PC-3 (cell line): ENCODE results near the gene CHD6. TPM values are rescaled to one million over a fixed set of nuclear protein-coding genes. Genes with fewer than 3 reads are reported as not detected.

Experiments used
- ATAC-seq: fragments of 200-7000 bp; cut with Tn5 transposase; 2 replicates; pipeline ENCODE4 v1.9.1; 2020; ENCODE audit warnings: mild to moderate bottlenecking, moderate library complexity
- BruUV-seq: library from RNA; stranded (reverse); fragments of 400-500 nt; replicated peaks from 2 replicates; lab custom pipeline; 2021; lab: Mats Ljungman, UMichigan
- CTCF ChIA-PET: fragments of 300-600 bp; sonication (Branson Sonifier 250); formaldehyde crosslinking; loops from one replicate; lab custom pipeline; 2022; ENCODE audit warnings: antibody characterized with exemption; lab: Charles Lee
- POLR2A ChIA-PET: fragments of 300-600 bp; sonication (Branson Sonifier 250); formaldehyde crosslinking; loops from one replicate; lab custom pipeline; 2022; ENCODE audit warnings: antibody characterized with exemption; ENCODE audit not compliant: unreplicated experiment; lab: Charles Lee
- DNase-seq: peaks from one replicate; pipeline ENCODE4 v3.0.0-alpha.2; 2015
- H2AFZ ChIP-seq: fragments of 300-600 bp; sonication (generic); 2 replicates; pipeline ENCODE4 v1.6.0; 2016; ENCODE audit warnings: antibody characterized with exemption, low read length
- H3F3A ChIP-seq: fragments of 300-600 bp; sonication (generic); one replicate; pipeline ENCODE4 v1.6.0; 2017; ENCODE audit warnings: antibody characterized with exemption, low read length, control low read depth, mild to moderate bottlenecking; ENCODE audit not compliant: unreplicated experiment
- H3K27ac ChIP-seq: fragments of 300-600 bp; sonication (generic); 2 replicates; pipeline ENCODE4 v1.5.1; 2016; ENCODE audit warnings: mild to moderate bottlenecking, low read length
- H3K27me3 ChIP-seq: fragments of 300-600 bp; sonication (generic); 2 replicates; pipeline ENCODE4 v1.6.1; 2016; ENCODE audit warnings: low read length, mixed read lengths
- H3K36me3 ChIP-seq: fragments of 300-600 bp; sonication (generic); 2 replicates; pipeline ENCODE4 v1.6.1; 2016; ENCODE audit warnings: low read depth, mixed run types, low read length, mixed read lengths
- H3K4me1 ChIP-seq: fragments of 300-600 bp; sonication (generic); 2 replicates; pipeline ENCODE4 v1.5.1; 2016; ENCODE audit warnings: low read length; ENCODE audit not compliant: insufficient read depth
- H3K4me2 ChIP-seq: fragments of 300-600 bp; sonication (generic); 2 replicates; pipeline ENCODE4 v1.6.0; 2016; ENCODE audit warnings: low read length
- H3K4me3 ChIP-seq: fragments of 300-600 bp; sonication (generic); 2 replicates; pipeline ENCODE4 v1.5.1; 2016; ENCODE audit warnings: mild to moderate bottlenecking, low read length, mixed read lengths
- H3K79me2 ChIP-seq: fragments of 300-600 bp; sonication (generic); 2 replicates; pipeline ENCODE4 v1.6.1; 2017; ENCODE audit warnings: low read length, mixed read lengths
- H3K9ac ChIP-seq: fragments of 300-600 bp; sonication (generic); 2 replicates; pipeline ENCODE4 v1.6.0; 2016; ENCODE audit warnings: mild to moderate bottlenecking, low read length
- H3K9me2 ChIP-seq: fragments of 300-600 bp; sonication (generic); replicated peaks from 2 replicates; pipeline ENCODE4 v1.6.1; 2016; ENCODE audit warnings: mixed run types, low read length, mixed read lengths
- H3K9me3 ChIP-seq: fragments of 300-600 bp; sonication (generic); 2 replicates; pipeline ENCODE4 v1.6.1; 2016; ENCODE audit warnings: low read length, mixed read lengths
- H4K20me1 ChIP-seq: fragments of 300-600 bp; sonication (generic); 2 replicates; pipeline ENCODE4 v1.6.1; 2016; ENCODE audit warnings: low read length, mixed read lengths
- CTCF ChIP-seq: fragments of 300-600 bp; sonication (generic); conservative IDR thresholded peaks from 2 replicates; pipeline ENCODE4 v1.5.1; 2017; ENCODE audit warnings: antibody characterized with exemption, low read depth, mild to moderate bottlenecking, low read length
- EZH2 ChIP-seq: fragments of 300-600 bp; sonication (generic); IDR thresholded peaks from one replicate; pipeline ENCODE4 v1.6.1; 2017; ENCODE audit warnings: antibody characterized with exemption, mild to moderate bottlenecking, low read length; ENCODE audit not compliant: unreplicated experiment
- EZH2phosphoT487 ChIP-seq: fragments of 300-600 bp; sonication (generic); IDR thresholded peaks from 2 replicates; pipeline ENCODE4 v1.6.1; 2018; ENCODE audit warnings: mild to moderate bottlenecking, antibody characterized with exemption, low read length, borderline replicate concordance
- intact Hi-C: fragments of 100-400 bp; cut with micrococcal nuclease; formaldehyde crosslinking; loops from 2 replicates; pipeline ENCODE4 v1.9.0; 2023
- total RNA-seq: library from RNA; depleted of rRNA; stranded (reverse); fragments of >200 nt; gene quantifications from 2 replicates; pipeline ENCODE4 v1.2.3, GENCODE V29; 2014

The CHD6 gene
- total RNA-seq, 1 experiment from 2014 or later = 19.5 TPM

- DNase-seq = no peak
- ATAC-seq = peak; percentile 22; the same call in 1 of the 2 replicates
- H3K27me3 ChIP-seq = no peaks in the 10 kb centered on the region
Measured at GRCh38 chr20:41587523-41587922, 30.7 kb downstream of the CHD6 start.

GRCh38 chr20:41586772-41587171 lies 31.4 kb downstream of the CHD6 start:
- H3K4me2 ChIP-seq = no peak overlapping the region
- intact Hi-C loops = no loop called here
- TF ChIP-seq EZH2phosphoT487 (no peak), CTCF (no peak), EZH2 (no peak)
- ChIA-PET POLR2A (no interaction called here), CTCF (no interaction called here)
- H3K79me2 ChIP-seq = peaks cover 76% of the 10 kb centered on the region
- no TSS peak for BruUV-seq
- H2AFZ ChIP-seq = no peak overlapping the region
- H3F3A ChIP-seq = no peaks in the 10 kb centered on the region
- H3K27me3 ChIP-seq = no peaks in the 10 kb centered on the region
- ATAC-seq = no peak
- no peak overlapping the region for H3K27ac ChIP-seq
- no peaks in the 10 kb centered on the region for H3K9me3 ChIP-seq
- H3K4me1 ChIP-seq = peaks cover 15% of the 10 kb centered on the region
- H4K20me1 ChIP-seq = peaks cover 21% of the 10 kb centered on the region
- peaks cover 5% of the 10 kb centered on the region for H3K36me3 ChIP-seq
- no peak overlapping the region for H3K9ac ChIP-seq
- no peak for DNase-seq
- no peak overlapping the region for H3K4me3 ChIP-seq
- H3K9me2 ChIP-seq = no peaks in the 10 kb centered on the region

More at GRCh38 chr20:41587523-41587922, 30.7 kb downstream of the CHD6 start:
- Histone ChIP-seq H3K36me3 (peaks cover 5% of the 10 kb centered on the region), H2AFZ (no peak overlapping the region), H3K27ac (no peak overlapping the region), H3K9me3 (no peaks in the 10 kb centered on the region), H3K4me3 (no peak overlapping the region), H3F3A (no peaks in the 10 kb centered on the region), H3K9me2 (no peaks in the 10 kb centered on the region), H4K20me1 (peaks cover 21% of the 10 kb centered on the region), H3K9ac (no peak overlapping the region), H3K4me2 (0 out of 2 replicates have a peak overlapping the region, but pooled peaks have one; percentile 26), H3K79me2 (peaks cover 76% of the 10 kb centered on the region), H3K4me1 (peaks cover 15% of the 10 kb centered on the region)
- BruUV-seq = no TSS peak
- ChIA-PET POLR2A (no interaction called here), CTCF (no interaction called here)
- intact Hi-C loops = no loop called here
- TF ChIP-seq EZH2phosphoT487 (no peak), CTCF (no peak), EZH2 (no peak)

GRCh38 chr20:41580350-41580749 lies 37.8 kb downstream of the CHD6 start:
- DNase-seq (no peak), ATAC-seq (no peak)
- H3K27me3 ChIP-seq = no peaks in the 10 kb centered on the region
- H3K4me2 ChIP-seq = no peak overlapping the region
- intact Hi-C loops = no loop called here
- no peak overlapping the region for H3K27ac ChIP-seq
- H3K9me3 ChIP-seq = no peaks in the 10 kb centered on the region
- no peak overlapping the region for H2AFZ ChIP-seq
- BruUV-seq = no TSS peak
- peaks cover 90% of the 10 kb centered on the region for H3K79me2 ChIP-seq
- POLR2A ChIA-PET = no interaction called here
- CTCF ChIA-PET = no interaction called here
- no peaks in the 10 kb centered on the region for H3K36me3 ChIP-seq
- H3K9ac ChIP-seq = no peak overlapping the region
- H4K20me1 ChIP-seq = peaks cover 25% of the 10 kb centered on the region
- no peak for TF ChIP-seq EZH2
- TF ChIP-seq CTCF = no peak
- no peak for TF ChIP-seq EZH2phosphoT487
- H3F3A ChIP-seq = no peaks in the 10 kb centered on the region
- H3K4me1 ChIP-seq = peaks cover 7% of the 10 kb centered on the region; the same call in 1 of the 2 replicates
- no peak overlapping the region for H3K4me3 ChIP-seq
- no peaks in the 10 kb centered on the region for H3K9me2 ChIP-seq
